K562 (cell line): ENCODE results near the gene TP53BP1. TPM values are rescaled to one million over a fixed set of nuclear protein-coding genes. Genes with fewer than 3 reads are reported as not detected.

Experiments
- ARID2 ChIP-seq: fragments of 450-650 bp; IDR thresholded peaks from 2 replicates; pipeline ENCODE4 v1.6.1; 2017; ENCODE audit warnings: antibody characterized with exemption, mild to moderate bottlenecking
- BCL6 ChIP-seq: fragments of 250-450 bp; sonication (Bioruptor Pico); IDR thresholded peaks from 2 replicates; pipeline ENCODE4 v1.4.0; 2020
- BRD4 ChIP-seq: fragments of 200-600 bp; sonication (generic); IDR thresholded peaks from 2 replicates; pipeline ENCODE4 v1.6.1; 2017; ENCODE audit warnings: inconsistent platforms
- E2F8 ChIP-seq: fragments of 450-650 bp; IDR thresholded peaks from 2 replicates; pipeline ENCODE4 v1.7.1; 2018; ENCODE audit warnings: mild to moderate bottlenecking, low read depth; ENCODE audit not compliant: partially characterized antibody
- HDGF ChIP-seq: fragments of 450-650 bp; IDR thresholded peaks from 2 replicates; pipeline ENCODE4 v1.6.1; 2016
- KAT8 ChIP-seq: fragments of 450-650 bp; IDR thresholded peaks from 2 replicates; pipeline ENCODE4 v1.6.1; 2016; ENCODE audit warnings: low read depth, mild to moderate bottlenecking
- KLF13 ChIP-seq: fragments of 450-650 bp; IDR thresholded peaks from 2 replicates; pipeline ENCODE4 v1.6.1; 2016; ENCODE audit warnings: missing genetic modification characterization, low read depth, mild to moderate bottlenecking, missing compliant biosample characterization, moderate library complexity, borderline replicate concordance
- MCM3 ChIP-seq: fragments of 450-650 bp; IDR thresholded peaks from 2 replicates; pipeline ENCODE4 v1.6.1; 2016
- MIER1 ChIP-seq: fragments of 450-650 bp; IDR thresholded peaks from 2 replicates; pipeline ENCODE4 v1.6.1; 2016; ENCODE audit warnings: antibody characterized with exemption, mild to moderate bottlenecking, low read depth
- NFE2 ChIP-seq: IDR thresholded peaks from 2 replicates; pipeline ENCODE4 v1.6.1; 2014; ENCODE audit warnings: antibody characterized with exemption, low read depth
- NONO ChIP-seq, 2 experiments: fragments of 200-400 bp in 1 of 2; fragments of 450-650 bp in 1 of 2; formaldehyde crosslinking in 1 of 2; IDR thresholded peaks; 2 replicates each; pipeline ENCODE4 v1.6.1; 2017; ENCODE audit warnings: low read depth in 2 of 2, mild to moderate bottlenecking in 2 of 2, moderate library complexity in 2 of 2, low read length in 1 of 2
- RFX5 ChIP-seq: IDR thresholded peaks from 2 replicates; pipeline ENCODE4 v1.6.1; 2011; ENCODE audit warnings: low read depth, mild to moderate bottlenecking, improper control_type of control experiment, low read length
- RREB1 ChIP-seq: fragments of 250-450 bp; sonication (Bioruptor Pico); IDR thresholded peaks from 2 replicates; pipeline ENCODE4 v1.4.0; 2020
- SIN3A ChIP-seq, 2 experiments: fragments of 150-350 bp in 1 of 2; IDR thresholded peaks; 2 replicates each; pipeline ENCODE4 v1.6.1; 2011 to 2016; ENCODE audit warnings: borderline replicate concordance in 2 of 2, low read depth in 2 of 2, low read length in 2 of 2, mild to moderate bottlenecking in 2 of 2, moderate library complexity in 2 of 2; ENCODE audit not compliant: control insufficient read depth in 1 of 2
- TBP ChIP-seq: optimal IDR thresholded peaks from 2 replicates; pipeline ENCODE3; 2011; ENCODE audit warnings: low read depth, low read length, improper control_type of control experiment
- ZFP36 ChIP-seq: fragments of 150-350 bp; IDR thresholded peaks from 2 replicates; pipeline ENCODE4 v1.6.1; 2018; ENCODE audit warnings: low read length, low read depth; ENCODE audit not compliant: partially characterized antibody
- ZNF436 ChIP-seq: fragments of 250-450, 450-650 bp; sonication (Bioruptor Pico); formaldehyde crosslinking; IDR thresholded peaks from 2 replicates; pipeline ENCODE4 v1.7.0; 2020; ENCODE audit warnings: mild to moderate bottlenecking
- ZNF583 ChIP-seq: fragments of 250-450 bp; sonication (Bioruptor Pico); IDR thresholded peaks from 2 replicates; pipeline ENCODE4 v1.4.0; 2020
- ZNF740 ChIP-seq, 3 experiments: fragments of 200-800 bp in 1 of 3; sonication (Bioruptor generic) in 1 of 3; sonication (generic) in 1 of 3; formaldehyde crosslinking in 1 of 3; IDR thresholded peaks; 2 replicates each; pipeline versions ENCODE4 v1.6.1 to v1.8.0; 2016 to 2022; ENCODE audit warnings: mild to moderate bottlenecking in 2 of 3, missing compliant biosample characterization in 2 of 3, missing genetic modification characterization in 2 of 3, missing genetic modification reagents in 1 of 3
- polyA plus RNA-seq, 8 experiments: library from polyadenylated mRNA; depleted of rRNA in 4 of 8; stranded (reverse) in 5 of 8; unstranded in 3 of 8; fragments of >200 nt; fragmentation: Nextera tagmentation in 2 of 8; fragmentation: Illumina TruSeq in 1 of 8; extraction: Ambion mirVana in 2 of 8; extraction: Trizol in 1 of 8; gene quantifications; 2 replicates each; pipeline versions ENCODE4 v1.2.1 to v1.2.3, GENCODE V29; 2011 to 2014; ENCODE audit warnings: inconsistent platforms in 1 of 8, missing spikeins in 1 of 8
- total RNA-seq, 7 experiments: library from RNA; depleted of rRNA in 6 of 7; stranded (reverse); fragments of >200 nt in 6 of 7; fragmentation: Illumina TruSeq in 2 of 7; extraction: Trizol in 2 of 7; gene quantifications; 2 replicates each; pipeline versions ENCODE4 v1.2.1 to v1.2.3, GENCODE V29; 2011 to 2021; ENCODE audit warnings: low replicate concordance in 1 of 7

Gene TP53BP1
- total and polyA plus RNA-seq, 9 of the 15 experiments (the other 6 are each of a cell fraction or from before 2014, with no cell fraction given), result 5.7 to 63.3 (median 30.9) TPM

- no peak for TF ChIP-seq RFX5
- TF ChIP-seq E2F8, result no peak
- no peak; a peak in 1 of 4 replicates for TF ChIP-seq NONO (IDR thresholded peaks at IDR 0.05; ENCODE audit: low read depth in 2 of 2, low read length in 1 of 2)
- no peak for TF ChIP-seq ZNF740 (CRISPR knock-in tag; IDR thresholded peaks at IDR 0.05)
- 0 out of 4 replicates have a peak, but pooled peaks of 1 of the 2 experiments have one; percentile 14 for TF ChIP-seq ZNF740 (tag; IDR thresholded peaks at IDR 0.05)
- TF ChIP-seq SIN3A (IDR thresholded peaks at IDR 0.05; ENCODE audit: borderline replicate concordance in 2 of 2, control insufficient read depth in 1 of 2, low read depth in 2 of 2, low read length in 2 of 2), result peak; percentile 65 to 82; a peak in 3 of 4 replicates
- TF ChIP-seq ARID2, result no peak
- TF ChIP-seq MIER1, result peak; percentile 43; the same call in 1 of the 2 replicates
- no peak for TF ChIP-seq ZNF436
- no peak for TF ChIP-seq ZFP36
- no peak for TF ChIP-seq RREB1 (CRISPR knock-in tag)
- no peak for TF ChIP-seq BCL6
- TF ChIP-seq MCM3, result no peak
- peak; percentile 96 for TF ChIP-seq KLF13 (tag)
- TF ChIP-seq KAT8, result peak; percentile 57; the same call in 1 of the 2 replicates
- TF ChIP-seq BRD4, result no peak
- no peak for TF ChIP-seq NFE2
- TF ChIP-seq ZNF583 (CRISPR knock-in tag), result no peak
- TF ChIP-seq TBP, result peak; percentile 43
- TF ChIP-seq HDGF, result no peak
These were observed 17.4 kb upstream of the TP53BP1 start (continued) for GRCh38 chr15:43510200-43511011.
